GM23338 (cell line): ENCODE measurements around the gene IDH1. TPM values are rescaled to one million over a fixed set of nuclear protein-coding genes. Genes with fewer than 3 reads are reported as not detected.
A peak's percentile ranks its signal among the peaks of the same experiment; 100 is the strongest.

Experiments used
- ATAC-seq: fragments of 200-7000 bp; cut with Tn5 transposase; 3 replicates; pipeline ENCODE4 v1.9.1; 2020
- DNase-seq: peaks from one replicate; pipeline ENCODE4 v3.0.0-alpha.2; 2015; ENCODE audit warnings: low spot score
- H2AFZ ChIP-seq: fragments of 200-600 bp; sonication (generic); 2 replicates; pipeline ENCODE4 v1.8.0; 2016; ENCODE audit warnings: antibody characterized with exemption, mild to moderate bottlenecking, moderate library complexity
- H3F3A ChIP-seq: fragments of 200-600 bp; sonication (generic); replicated peaks from 2 replicates; pipeline ENCODE4 v1.8.0; 2017; ENCODE audit warnings: antibody characterized with exemption, mixed run types, low read depth
- H3K27ac ChIP-seq: fragments of 200-600 bp; sonication (generic); 2 replicates; pipeline ENCODE4 v1.6.1; 2016; ENCODE audit warnings: low read depth
- H3K27me3 ChIP-seq: fragments of 200-600 bp; sonication (generic); 2 replicates; pipeline ENCODE4 v1.8.0; 2016; ENCODE audit warnings: mild to moderate bottlenecking, mixed run types, moderate library complexity; ENCODE audit not compliant: insufficient read depth
- H3K36me3 ChIP-seq: fragments of 200-600 bp; sonication (generic); 2 replicates; pipeline ENCODE4 v1.8.0; 2016; ENCODE audit warnings: mild to moderate bottlenecking; ENCODE audit not compliant: insufficient read depth
- H3K4me1 ChIP-seq: fragments of 200-600 bp; sonication (generic); 2 replicates; pipeline ENCODE4 v1.8.0; 2016; ENCODE audit warnings: mild to moderate bottlenecking, moderate library complexity; ENCODE audit not compliant: insufficient read depth
- H3K4me2 ChIP-seq: fragments of 200-600 bp; sonication (generic); 2 replicates; pipeline ENCODE4 v1.7.1; 2017; ENCODE audit warnings: mixed run types
- H3K4me3 ChIP-seq: fragments of 200-600 bp; sonication (generic); 2 replicates; pipeline ENCODE4 v1.6.1; 2016; ENCODE audit warnings: mixed run types
- H3K79me2 ChIP-seq: fragments of 200-600 bp; sonication (generic); replicated peaks from 2 replicates; pipeline ENCODE4 v1.8.0; 2017; ENCODE audit warnings: mild to moderate bottlenecking; ENCODE audit not compliant: insufficient read depth
- H3K9me2 ChIP-seq: fragments of 200-600 bp; sonication (generic); 2 replicates; pipeline ENCODE4 v1.8.0; 2017; ENCODE audit not compliant: insufficient read depth
- H4K20me1 ChIP-seq: fragments of 200-600 bp; sonication (generic); replicated peaks from 2 replicates; pipeline ENCODE4 v1.8.0; 2017; ENCODE audit warnings: mild to moderate bottlenecking; ENCODE audit not compliant: insufficient read depth
- H3K27ac Mint-ChIP-seq: 2 replicates; pipeline ENCODE4 v1.8.0; 2020; ENCODE audit warnings: inconsistent platforms, mild to moderate bottlenecking, moderate library complexity, mixed read lengths
- H3K27me3 Mint-ChIP-seq: 3 replicates; pipeline ENCODE4 v1.8.0; 2022; ENCODE audit warnings: low read depth, mild to moderate bottlenecking, moderate library complexity, mixed read lengths, inconsistent platforms; ENCODE audit not compliant: insufficient read depth, poor library complexity
- H3K36me3 Mint-ChIP-seq: 3 replicates; pipeline ENCODE4 v1.8.0; 2021; ENCODE audit warnings: low read depth, mild to moderate bottlenecking, inconsistent platforms, moderate library complexity, mixed read lengths
- H3K4me1 Mint-ChIP-seq: 3 replicates; pipeline ENCODE4 v1.8.0; 2020; ENCODE audit warnings: mild to moderate bottlenecking, inconsistent platforms, mixed read lengths
- H3K4me3 Mint-ChIP-seq: 3 replicates; pipeline ENCODE4 v1.8.0; 2021; ENCODE audit warnings: moderate library complexity, mild to moderate bottlenecking, inconsistent platforms, mixed read lengths
- H3K9me3 Mint-ChIP-seq: 3 replicates; pipeline ENCODE4 v1.8.0; 2020; ENCODE audit warnings: moderate library complexity, mild to moderate bottlenecking, inconsistent platforms, mixed read lengths
- CREB1 ChIP-seq: fragments of 250-450 bp; sonication (Bioruptor Pico); IDR thresholded peaks from 2 replicates; pipeline ENCODE4 v1.5.0; 2020; ENCODE audit warnings: low read depth, mild to moderate bottlenecking, moderate library complexity
- EZH2 ChIP-seq: fragments of 200-600 bp; sonication (generic); IDR thresholded peaks from one replicate; pipeline ENCODE4 v1.8.0; 2017; ENCODE audit warnings: antibody characterized with exemption, mild to moderate bottlenecking, low read depth; ENCODE audit not compliant: unreplicated experiment
- JUNB ChIP-seq: IDR thresholded peaks from one replicate; pipeline ENCODE4 v1.6.1; 2016; ENCODE audit warnings: antibody characterized with exemption; ENCODE audit not compliant: unreplicated experiment
- NANOG ChIP-seq: IDR thresholded peaks from 2 replicates; pipeline ENCODE4 v1.6.1; 2016; ENCODE audit warnings: antibody characterized with exemption, borderline replicate concordance
- POLR2AphosphoS5 ChIP-seq: IDR thresholded peaks from 2 replicates; pipeline ENCODE4 v1.6.1; 2016; ENCODE audit warnings: antibody characterized with exemption, low read depth
- STAT1 ChIP-seq: IDR thresholded peaks from one replicate; pipeline ENCODE4 v1.6.1; 2016; ENCODE audit warnings: antibody characterized with exemption; ENCODE audit not compliant: unreplicated experiment
- ZNF114 ChIP-seq: fragments of 250-450 bp; sonication (Bioruptor Pico); IDR thresholded peaks from 2 replicates; pipeline ENCODE4 v1.5.0; 2020; ENCODE audit warnings: mild to moderate bottlenecking, moderate library complexity
- polyA plus RNA-seq: library from polyadenylated mRNA; unstranded; fragments of >200 nt; fragmentation: Nextera tagmentation; extraction: Ambion mirVana; gene quantifications from 2 replicates; pipeline ENCODE4 v1.2.1, GENCODE V29; 2016
- total RNA-seq: library from RNA; depleted of rRNA; stranded (reverse); fragments of >200 nt; shearing (Covaris generic); gene quantifications from 2 replicates; pipeline ENCODE4 v1.2.3, GENCODE V29; 2014
- TF ChIP-seq, protein P1 (sequence below): IDR thresholded peaks from 2 replicates; pipeline ENCODE4 v1.6.1; 2016; ENCODE audit warnings: antibody characterized with exemption
- TF ChIP-seq, protein P2 (sequence below): IDR thresholded peaks from one replicate; pipeline ENCODE4 v1.6.1; 2018; ENCODE audit warnings: antibody characterized with exemption; ENCODE audit not compliant: unreplicated experiment
- TF ChIP-seq, protein P3 (sequence below): fragments of 250-450 bp; sonication (Bioruptor Pico); IDR thresholded peaks from 2 replicates; pipeline ENCODE4 v1.5.0; 2020; ENCODE audit warnings: mild to moderate bottlenecking, moderate library complexity

IDH1 gene
- total and polyA plus RNA-seq, 2 experiments from 2014 or later, result 315 to 536 TPM

DNA sequence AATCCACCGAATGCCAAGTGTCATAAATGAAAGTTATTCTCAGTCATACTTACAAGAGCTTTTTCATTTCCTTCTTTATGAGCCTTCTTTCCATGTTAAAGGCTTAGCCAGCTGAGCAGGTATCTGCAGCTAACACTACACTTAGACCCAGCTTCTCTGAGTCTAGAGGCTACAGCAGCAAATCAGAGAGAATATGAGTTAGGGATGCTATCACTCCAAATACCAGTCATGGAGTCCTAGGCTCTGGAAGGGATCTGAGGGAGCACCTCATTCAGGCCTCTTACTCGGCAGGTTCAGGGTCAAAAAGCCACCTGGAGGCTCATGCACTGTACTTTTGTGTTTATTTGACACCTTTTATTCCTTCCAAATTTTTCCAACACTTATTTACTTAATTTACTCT lies 68.0 kb downstream of the IDH1 start:
- no peaks in the 10 kb centered on the region for H3K9me3 Mint-ChIP-seq
- no peaks in the 10 kb centered on the region for H3K9me2 ChIP-seq
- no peaks in the 10 kb centered on the region for H3K27me3 ChIP-seq
- peaks cover 3% of the 10 kb centered on the region for H3K27me3 Mint-ChIP-seq
- H3K27ac ChIP-seq, result 0 out of 2 replicates have a peak overlapping the region, but pooled peaks have one; percentile 40
- no peaks in the 10 kb centered on the region for H4K20me1 ChIP-seq
- H3K79me2 ChIP-seq, result no peaks in the 10 kb centered on the region
- no peak overlapping the region; the same call in 2 of the 3 replicates for H3K4me3 Mint-ChIP-seq
- no peaks in the 10 kb centered on the region for H3K36me3 ChIP-seq
- 0 out of 2 replicates have a peak overlapping the region, but pooled peaks have one; percentile 19 for H3K4me2 ChIP-seq
- no peak for TF ChIP-seq JUNB
- TF ChIP-seq, protein P1, sequence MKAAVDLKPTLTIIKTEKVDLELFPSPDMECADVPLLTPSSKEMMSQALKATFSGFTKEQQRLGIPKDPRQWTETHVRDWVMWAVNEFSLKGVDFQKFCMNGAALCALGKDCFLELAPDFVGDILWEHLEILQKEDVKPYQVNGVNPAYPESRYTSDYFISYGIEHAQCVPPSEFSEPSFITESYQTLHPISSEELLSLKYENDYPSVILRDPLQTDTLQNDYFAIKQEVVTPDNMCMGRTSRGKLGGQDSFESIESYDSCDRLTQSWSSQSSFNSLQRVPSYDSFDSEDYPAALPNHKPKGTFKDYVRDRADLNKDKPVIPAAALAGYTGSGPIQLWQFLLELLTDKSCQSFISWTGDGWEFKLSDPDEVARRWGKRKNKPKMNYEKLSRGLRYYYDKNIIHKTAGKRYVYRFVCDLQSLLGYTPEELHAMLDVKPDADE, result no peak
- no peak for TF ChIP-seq EZH2
- no peak for TF ChIP-seq NANOG
- TF ChIP-seq, protein P2, sequence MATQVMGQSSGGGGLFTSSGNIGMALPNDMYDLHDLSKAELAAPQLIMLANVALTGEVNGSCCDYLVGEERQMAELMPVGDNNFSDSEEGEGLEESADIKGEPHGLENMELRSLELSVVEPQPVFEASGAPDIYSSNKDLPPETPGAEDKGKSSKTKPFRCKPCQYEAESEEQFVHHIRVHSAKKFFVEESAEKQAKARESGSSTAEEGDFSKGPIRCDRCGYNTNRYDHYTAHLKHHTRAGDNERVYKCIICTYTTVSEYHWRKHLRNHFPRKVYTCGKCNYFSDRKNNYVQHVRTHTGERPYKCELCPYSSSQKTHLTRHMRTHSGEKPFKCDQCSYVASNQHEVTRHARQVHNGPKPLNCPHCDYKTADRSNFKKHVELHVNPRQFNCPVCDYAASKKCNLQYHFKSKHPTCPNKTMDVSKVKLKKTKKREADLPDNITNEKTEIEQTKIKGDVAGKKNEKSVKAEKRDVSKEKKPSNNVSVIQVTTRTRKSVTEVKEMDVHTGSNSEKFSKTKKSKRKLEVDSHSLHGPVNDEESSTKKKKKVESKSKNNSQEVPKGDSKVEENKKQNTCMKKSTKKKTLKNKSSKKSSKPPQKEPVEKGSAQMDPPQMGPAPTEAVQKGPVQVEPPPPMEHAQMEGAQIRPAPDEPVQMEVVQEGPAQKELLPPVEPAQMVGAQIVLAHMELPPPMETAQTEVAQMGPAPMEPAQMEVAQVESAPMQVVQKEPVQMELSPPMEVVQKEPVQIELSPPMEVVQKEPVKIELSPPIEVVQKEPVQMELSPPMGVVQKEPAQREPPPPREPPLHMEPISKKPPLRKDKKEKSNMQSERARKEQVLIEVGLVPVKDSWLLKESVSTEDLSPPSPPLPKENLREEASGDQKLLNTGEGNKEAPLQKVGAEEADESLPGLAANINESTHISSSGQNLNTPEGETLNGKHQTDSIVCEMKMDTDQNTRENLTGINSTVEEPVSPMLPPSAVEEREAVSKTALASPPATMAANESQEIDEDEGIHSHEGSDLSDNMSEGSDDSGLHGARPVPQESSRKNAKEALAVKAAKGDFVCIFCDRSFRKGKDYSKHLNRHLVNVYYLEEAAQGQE, result no peak
- TF ChIP-seq ZNF114, result no peak
- no peak for TF ChIP-seq CREB1 (CRISPR knock-in tag)
- H3K36me3 Mint-ChIP-seq, result no peaks in the 10 kb centered on the region
- peaks cover 59% of the 10 kb centered on the region for H3K4me1 ChIP-seq
- H3K4me3 ChIP-seq, result no peak overlapping the region
- no peak overlapping the region for H3K27ac Mint-ChIP-seq
- DNase-seq (peak; percentile 37), ATAC-seq (peak; percentile 55)
- H3F3A ChIP-seq, result 0 out of 2 replicates have a peak, but pooled peaks cover 3% of the 10 kb centered on the region
- H2AFZ ChIP-seq, result peak overlapping the region; percentile 24; the same call in 1 of the 2 replicates
- H3K4me1 Mint-ChIP-seq, result peaks cover 74% of the 10 kb centered on the region

DNA sequence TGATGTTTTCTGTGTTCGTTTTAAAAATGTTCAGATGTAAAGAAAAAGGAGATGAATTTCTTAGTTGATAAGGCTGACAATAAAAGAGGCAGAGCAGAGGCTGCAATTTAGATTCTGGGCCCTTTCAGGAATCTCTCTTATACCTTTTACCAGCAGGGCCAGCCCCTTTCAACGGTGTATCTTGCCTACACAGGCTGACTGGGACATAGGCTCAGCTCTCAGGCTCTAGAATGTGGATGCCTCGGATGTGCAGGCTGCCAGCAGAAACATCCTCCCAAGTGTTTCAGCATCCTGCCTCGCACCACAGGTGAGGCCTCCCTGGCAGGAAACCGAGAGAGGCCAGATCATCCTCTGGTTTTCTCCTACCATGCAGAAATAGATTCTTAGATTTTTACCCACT lies 68.4 kb downstream of the IDH1 start:
- Mint-ChIP-seq H3K27me3 (peaks cover 3% of the 10 kb centered on the region), H3K4me1 (peaks cover 74% of the 10 kb centered on the region), H3K27ac (peak overlapping the region; percentile 27; the same call in 1 of the 2 replicates), H3K9me3 (no peaks in the 10 kb centered on the region), H3K36me3 (no peaks in the 10 kb centered on the region), H3K4me3 (no peak overlapping the region; the same call in 2 of the 3 replicates)
- H3K4me3 ChIP-seq, result no peak overlapping the region
- no peak overlapping the region for H2AFZ ChIP-seq
- no peaks in the 10 kb centered on the region for H3K79me2 ChIP-seq
- 0 out of 2 replicates have a peak overlapping the region, but pooled peaks have one; percentile 19 for H3K4me2 ChIP-seq
- H3K27me3 ChIP-seq, result no peaks in the 10 kb centered on the region
- H3K36me3 ChIP-seq, result no peaks in the 10 kb centered on the region
- ATAC-seq (peak; percentile 33), DNase-seq (peak; percentile 54)
- H3K9me2 ChIP-seq, result no peaks in the 10 kb centered on the region
- H4K20me1 ChIP-seq, result no peaks in the 10 kb centered on the region
- H3K27ac ChIP-seq, result 0 out of 2 replicates have a peak overlapping the region, but pooled peaks have one; percentile 40
- H3F3A ChIP-seq, result 0 out of 2 replicates have a peak, but pooled peaks cover 3% of the 10 kb centered on the region
- H3K4me1 ChIP-seq, result peaks cover 59% of the 10 kb centered on the region
- no peak for TF ChIP-seq POLR2AphosphoS5
- TF ChIP-seq, protein P3, sequence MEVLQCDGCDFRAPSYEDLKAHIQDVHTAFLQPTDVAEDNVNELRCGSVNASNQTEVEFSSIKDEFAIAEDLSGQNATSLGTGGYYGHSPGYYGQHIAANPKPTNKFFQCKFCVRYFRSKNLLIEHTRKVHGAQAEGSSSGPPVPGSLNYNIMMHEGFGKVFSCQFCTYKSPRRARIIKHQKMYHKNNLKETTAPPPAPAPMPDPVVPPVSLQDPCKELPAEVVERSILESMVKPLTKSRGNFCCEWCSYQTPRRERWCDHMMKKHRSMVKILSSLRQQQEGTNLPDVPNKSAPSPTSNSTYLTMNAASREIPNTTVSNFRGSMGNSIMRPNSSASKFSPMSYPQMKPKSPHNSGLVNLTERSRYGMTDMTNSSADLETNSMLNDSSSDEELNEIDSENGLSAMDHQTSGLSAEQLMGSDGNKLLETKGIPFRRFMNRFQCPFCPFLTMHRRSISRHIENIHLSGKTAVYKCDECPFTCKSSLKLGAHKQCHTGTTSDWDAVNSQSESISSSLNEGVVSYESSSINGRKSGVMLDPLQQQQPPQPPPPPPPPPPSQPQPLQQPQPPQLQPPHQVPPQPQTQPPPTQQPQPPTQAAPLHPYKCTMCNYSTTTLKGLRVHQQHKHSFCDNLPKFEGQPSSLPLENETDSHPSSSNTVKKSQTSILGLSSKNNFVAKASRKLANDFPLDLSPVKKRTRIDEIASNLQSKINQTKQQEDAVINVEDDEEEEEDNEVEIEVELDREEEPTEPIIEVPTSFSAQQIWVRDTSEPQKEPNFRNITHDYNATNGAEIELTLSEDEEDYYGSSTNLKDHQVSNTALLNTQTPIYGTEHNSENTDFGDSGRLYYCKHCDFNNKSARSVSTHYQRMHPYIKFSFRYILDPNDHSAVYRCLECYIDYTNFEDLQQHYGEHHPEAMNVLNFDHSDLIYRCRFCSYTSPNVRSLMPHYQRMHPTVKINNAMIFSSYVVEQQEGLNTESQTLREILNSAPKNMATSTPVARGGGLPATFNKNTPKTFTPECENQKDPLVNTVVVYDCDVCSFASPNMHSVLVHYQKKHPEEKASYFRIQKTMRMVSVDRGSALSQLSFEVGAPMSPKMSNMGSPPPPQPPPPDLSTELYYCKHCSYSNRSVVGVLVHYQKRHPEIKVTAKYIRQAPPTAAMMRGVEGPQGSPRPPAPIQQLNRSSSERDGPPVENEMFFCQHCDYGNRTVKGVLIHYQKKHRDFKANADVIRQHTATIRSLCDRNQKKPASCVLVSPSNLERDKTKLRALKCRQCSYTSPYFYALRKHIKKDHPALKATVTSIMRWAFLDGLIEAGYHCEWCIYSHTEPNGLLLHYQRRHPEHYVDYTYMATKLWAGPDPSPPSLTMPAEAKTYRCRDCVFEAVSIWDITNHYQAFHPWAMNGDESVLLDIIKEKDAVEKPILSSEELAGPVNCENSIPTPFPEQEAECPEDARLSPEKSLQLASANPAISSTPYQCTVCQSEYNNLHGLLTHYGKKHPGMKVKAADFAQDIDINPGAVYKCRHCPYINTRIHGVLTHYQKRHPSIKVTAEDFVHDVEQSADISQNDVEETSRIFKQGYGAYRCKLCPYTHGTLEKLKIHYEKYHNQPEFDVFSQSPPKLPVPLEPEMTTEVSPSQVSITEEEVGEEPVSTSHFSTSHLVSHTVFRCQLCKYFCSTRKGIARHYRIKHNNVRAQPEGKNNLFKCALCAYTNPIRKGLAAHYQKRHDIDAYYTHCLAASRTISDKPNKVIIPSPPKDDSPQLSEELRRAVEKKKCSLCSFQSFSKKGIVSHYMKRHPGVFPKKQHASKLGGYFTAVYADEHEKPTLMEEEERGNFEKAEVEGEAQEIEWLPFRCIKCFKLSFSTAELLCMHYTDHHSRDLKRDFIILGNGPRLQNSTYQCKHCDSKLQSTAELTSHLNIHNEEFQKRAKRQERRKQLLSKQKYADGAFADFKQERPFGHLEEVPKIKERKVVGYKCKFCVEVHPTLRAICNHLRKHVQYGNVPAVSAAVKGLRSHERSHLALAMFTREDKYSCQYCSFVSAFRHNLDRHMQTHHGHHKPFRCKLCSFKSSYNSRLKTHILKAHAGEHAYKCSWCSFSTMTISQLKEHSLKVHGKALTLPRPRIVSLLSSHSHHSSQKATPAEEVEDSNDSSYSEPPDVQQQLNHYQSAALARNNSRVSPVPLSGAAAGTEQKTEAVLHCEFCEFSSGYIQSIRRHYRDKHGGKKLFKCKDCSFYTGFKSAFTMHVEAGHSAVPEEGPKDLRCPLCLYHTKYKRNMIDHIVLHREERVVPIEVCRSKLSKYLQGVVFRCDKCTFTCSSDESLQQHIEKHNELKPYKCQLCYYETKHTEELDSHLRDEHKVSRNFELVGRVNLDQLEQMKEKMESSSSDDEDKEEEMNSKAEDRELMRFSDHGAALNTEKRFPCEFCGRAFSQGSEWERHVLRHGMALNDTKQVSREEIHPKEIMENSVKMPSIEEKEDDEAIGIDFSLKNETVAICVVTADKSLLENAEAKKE (CRISPR knock-in tag), result no peak
- TF ChIP-seq STAT1, result no peak
- TF ChIP-seq EZH2, result no peak
- TF ChIP-seq, protein P1, result no peak
- no peak for TF ChIP-seq CREB1 (CRISPR knock-in tag)
